ENCODE results near the gene BHLHA9.

DNA sequence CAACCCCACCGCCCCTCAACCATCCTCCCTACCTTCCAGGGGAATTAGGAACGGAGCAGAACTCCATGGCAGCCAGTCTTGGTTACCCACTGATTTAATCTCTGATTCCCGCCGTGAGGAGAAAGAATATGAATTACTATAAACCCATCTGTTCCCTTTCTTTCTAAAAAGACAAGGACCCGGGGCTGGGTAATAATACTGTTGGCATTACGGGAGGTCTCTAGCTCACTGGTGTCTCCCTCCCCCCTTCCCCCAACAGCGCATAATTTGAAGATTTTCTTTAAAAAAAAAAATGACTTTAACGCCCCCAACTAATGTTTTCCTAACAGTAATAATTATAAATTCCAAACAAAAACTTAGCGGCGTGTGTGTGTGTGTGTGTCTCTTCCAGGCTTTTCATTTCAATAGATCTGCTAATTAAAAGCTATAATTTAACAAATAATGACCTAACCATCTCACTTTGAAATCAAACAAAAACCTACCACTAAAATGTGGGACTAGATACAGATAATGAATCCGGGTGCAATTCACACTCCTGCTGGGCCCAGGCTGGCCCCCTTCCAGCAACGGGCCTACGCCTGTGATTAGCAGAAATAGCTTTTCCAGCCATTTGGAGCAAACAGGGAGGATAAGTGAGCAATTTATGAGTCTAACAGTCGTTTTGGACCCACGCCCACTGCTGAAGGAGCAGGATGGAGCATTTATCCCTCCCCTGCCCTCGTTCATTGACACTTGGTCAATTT lies 18.2 kb upstream of the BHLHA9 start:
- TF ChIP-seq ZFX (IDR thresholded peaks at IDR 0.05) = no peak
- TF ChIP-seq, protein P1, sequence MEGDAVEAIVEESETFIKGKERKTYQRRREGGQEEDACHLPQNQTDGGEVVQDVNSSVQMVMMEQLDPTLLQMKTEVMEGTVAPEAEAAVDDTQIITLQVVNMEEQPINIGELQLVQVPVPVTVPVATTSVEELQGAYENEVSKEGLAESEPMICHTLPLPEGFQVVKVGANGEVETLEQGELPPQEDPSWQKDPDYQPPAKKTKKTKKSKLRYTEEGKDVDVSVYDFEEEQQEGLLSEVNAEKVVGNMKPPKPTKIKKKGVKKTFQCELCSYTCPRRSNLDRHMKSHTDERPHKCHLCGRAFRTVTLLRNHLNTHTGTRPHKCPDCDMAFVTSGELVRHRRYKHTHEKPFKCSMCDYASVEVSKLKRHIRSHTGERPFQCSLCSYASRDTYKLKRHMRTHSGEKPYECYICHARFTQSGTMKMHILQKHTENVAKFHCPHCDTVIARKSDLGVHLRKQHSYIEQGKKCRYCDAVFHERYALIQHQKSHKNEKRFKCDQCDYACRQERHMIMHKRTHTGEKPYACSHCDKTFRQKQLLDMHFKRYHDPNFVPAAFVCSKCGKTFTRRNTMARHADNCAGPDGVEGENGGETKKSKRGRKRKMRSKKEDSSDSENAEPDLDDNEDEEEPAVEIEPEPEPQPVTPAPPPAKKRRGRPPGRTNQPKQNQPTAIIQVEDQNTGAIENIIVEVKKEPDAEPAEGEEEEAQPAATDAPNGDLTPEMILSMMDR (conservative IDR thresholded peaks at IDR 0.05) = no peak

All from C4-2B (cell line).